ENCODE data around the gene ZNF433.
"Not testable (repeated sequence)": the region's sequence is repeated elsewhere in the genome, so short reads cannot be mapped to it uniquely, and the experiment has no call there.

ZNF433 gene

GRCh38 chr19:12035220-12036172, at the start of gene ZNF433:
Gene ZNF433, minus strand, starts transcription at chr19:12035679. Its CDS starts 140 bp downstream, at chr19:12035539.
- DNase-seq = peak; percentile 62 to 84

GRCh38 chr19:12083336-12083735, 47.9 kb upstream of the ZNF433 start:
- not testable (repeated sequence) for DNase-seq

- no peak for DNase-seq
These were observed 41.9 kb upstream of the ZNF433 start for GRCh38 chr19:12077375-12077774.

- not testable (repeated sequence) for DNase-seq
These were observed 40.9 kb upstream of the ZNF433 start for GRCh38 chr19:12076331-12076730.

GRCh38 chr19:12075538-12076139, 40.2 kb upstream of the ZNF433 start:
- DNase-seq = no peak

GRCh38 chr19:12064590-12065538, 29.4 kb upstream of the ZNF433 start, which contains the start of gene ZNF844:
Gene ZNF844, plus strand, starts transcription at chr19:12064731. Its CDS starts 143 bp downstream, at chr19:12064874.
- DNase-seq = peak; percentile 61 to 77

GRCh38 chr19:12055784-12056183, 20.3 kb upstream of the ZNF433 start:
- no peak for DNase-seq

GRCh38 chr19:12052497-12053169, 17.2 kb upstream of the ZNF433 start, which contains the start of gene ZNF878:
Gene ZNF878, minus strand, starts transcription at chr19:12052961. Its CDS starts 160 bp downstream, at chr19:12052801.
- DNase-seq = peak; percentile 73 to 83

- DNase-seq = no peak
These were observed 16.6 kb upstream of the ZNF433 start for GRCh38 chr19:12052091-12052496.

- DNase-seq = no peak
These were observed 12.4 kb upstream of the ZNF433 start for GRCh38 chr19:12047868-12048267.

GRCh38 chr19:12043752-12044422, 8.4 kb upstream of the ZNF433 start:
- DNase-seq = no peak

- no peak for DNase-seq
These were observed 7.4 kb upstream of the ZNF433 start for GRCh38 chr19:12042893-12043292.

GRCh38 chr19:12034620-12035019, 859 bp downstream of the ZNF433 start:
- DNase-seq = no peak

- no peak for DNase-seq
These were observed 1.3 kb downstream of the ZNF433 start for GRCh38 chr19:12034198-12034597.

GRCh38 chr19:12015753-12016116, 19.7 kb downstream of the ZNF433 start:
- DNase-seq = no peak

- no peak for DNase-seq
These were observed 20.3 kb downstream of the ZNF433 start for GRCh38 chr19:12015015-12015752.

- no peak for DNase-seq
These were observed 35.1 kb downstream of the ZNF433 start for GRCh38 chr19:12000152-12000981.

- no peak for DNase-seq
These were observed 40.3 kb downstream of the ZNF433 start for GRCh38 chr19:11995174-11995573.

GRCh38 chr19:11991921-11992320, 43.6 kb downstream of the ZNF433 start:
- not testable (repeated sequence) for DNase-seq

GRCh38 chr19:11989112-11989456, 46.4 kb downstream of the ZNF433 start:
- DNase-seq = no peak
